Measurements from ENCODE around the gene OR5B12. TPM values are rescaled to one million over a fixed set of nuclear protein-coding genes. Genes with fewer than 3 reads are reported as not detected.
"Not testable (repeated sequence)": the region's sequence is repeated elsewhere in the genome, so short reads cannot be mapped to it uniquely, and the experiment has no call there.

The OR5B12 gene
- polyA plus RNA-seq (2013, experiment 1 of 2; ENCODE audit: insufficient read length), result not detected
- polyA plus RNA-seq (2013, experiment 2 of 2; ENCODE audit: insufficient read length), result not detected

DNA sequence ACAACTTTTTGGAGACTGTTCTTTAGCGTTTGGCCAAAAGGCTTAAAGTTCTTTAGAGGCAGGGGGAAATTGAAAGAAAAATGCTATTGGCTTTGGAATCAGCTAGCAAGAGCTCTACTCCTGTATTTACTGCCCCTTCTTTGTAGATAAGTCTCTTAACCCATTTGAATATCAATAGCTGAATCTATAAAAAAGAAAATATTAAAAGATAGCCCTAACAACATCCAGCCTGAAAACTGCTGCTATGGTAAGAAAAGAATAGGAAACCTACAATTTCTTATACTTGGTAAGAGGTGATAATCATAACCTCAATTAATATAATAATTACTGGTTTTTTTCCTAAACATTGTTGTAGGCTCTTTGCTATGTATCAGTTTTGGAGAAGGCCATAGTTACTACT lies at the start of gene OR5B12:
Gene OR5B12 (minus strand): TSS at position 101 of the 400 bp plus-strand sequence. CDS start 2,085 bp downstream, outside the sequence.
- DNase-seq, result no peak

DNA sequence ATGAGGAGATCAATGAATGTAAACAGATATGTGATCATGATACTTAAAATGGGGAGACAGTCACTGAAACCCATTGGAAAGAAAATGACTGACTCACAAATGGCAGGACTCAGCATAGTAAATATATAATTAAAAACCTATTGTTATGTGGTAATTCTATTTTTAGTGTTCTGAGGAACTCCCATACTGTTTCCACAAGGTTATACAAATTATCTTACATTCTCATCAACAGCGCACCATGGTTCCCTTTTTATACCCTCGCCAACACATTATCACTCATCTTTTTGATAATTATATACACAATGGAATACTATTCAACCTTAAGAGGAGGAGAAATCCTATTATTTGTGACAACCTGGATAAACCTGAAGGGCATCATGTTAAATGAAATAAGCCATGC lies 48.8 kb upstream of the OR5B12 start:
- DNase-seq, result no peak

DNA sequence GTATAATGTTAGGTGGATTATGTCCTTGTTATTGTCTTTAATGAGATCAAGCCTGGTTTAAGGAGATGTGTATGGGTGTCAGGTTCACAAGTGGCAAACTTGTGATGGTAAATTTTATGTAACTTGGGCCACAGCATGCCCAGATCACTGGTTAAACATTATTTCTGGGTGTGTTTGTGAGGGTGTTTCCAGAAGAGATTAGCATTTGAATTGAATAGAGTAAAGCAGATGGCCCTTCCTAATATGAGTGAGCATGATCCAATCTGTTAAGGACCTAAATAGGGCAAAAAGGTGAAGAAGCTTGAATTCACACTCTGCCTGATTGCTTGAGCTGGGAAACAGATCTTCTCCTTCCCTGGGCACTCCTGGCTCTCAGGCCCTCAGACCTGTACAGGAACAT lies 45.1 kb upstream of the OR5B12 start:
- DNase-seq, result no peak

DNA sequence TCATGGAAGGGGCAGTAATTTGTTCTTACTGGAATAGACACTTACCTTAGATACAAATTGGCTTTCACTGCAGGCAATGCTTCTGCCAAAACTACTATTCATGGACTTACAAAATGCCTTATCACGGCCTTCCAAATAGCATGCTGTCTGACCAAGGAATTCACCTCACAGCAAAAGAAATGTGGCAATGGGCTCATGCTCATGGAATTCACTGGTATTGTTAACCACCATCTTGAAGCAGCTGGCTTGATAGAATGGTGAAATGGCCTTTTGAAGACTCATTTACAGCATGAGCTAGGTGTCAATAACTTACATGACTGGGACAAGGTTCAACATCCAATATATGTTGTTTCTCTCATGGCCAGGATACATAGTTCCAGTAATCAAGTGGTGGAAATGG lies 43.9 kb upstream of the OR5B12 start:
- no peak for DNase-seq

GRCh38 chr11:58471892-58472291 lies 29.9 kb upstream of the OR5B12 start:
- no peak for DNase-seq

DNA sequence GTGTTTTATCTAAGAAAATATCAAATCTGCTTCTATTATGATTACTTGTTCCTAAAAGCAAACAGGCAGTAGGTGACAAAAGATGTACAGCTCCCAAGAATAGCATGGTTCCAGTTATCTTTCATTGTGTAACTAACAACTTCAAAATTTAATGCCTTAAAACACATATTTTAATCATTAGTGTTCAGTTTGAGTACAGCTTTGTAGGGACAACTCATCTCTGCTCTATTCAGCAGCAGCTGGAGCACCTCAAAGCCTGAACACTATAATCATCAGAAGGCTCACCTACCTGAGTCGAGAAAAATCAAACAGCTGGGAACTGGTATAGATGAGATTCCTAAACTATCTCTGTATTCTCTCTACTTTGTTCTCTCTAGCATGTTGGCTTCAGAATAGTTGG lies 24.3 kb upstream of the OR5B12 start:
- no peak for DNase-seq

DNA sequence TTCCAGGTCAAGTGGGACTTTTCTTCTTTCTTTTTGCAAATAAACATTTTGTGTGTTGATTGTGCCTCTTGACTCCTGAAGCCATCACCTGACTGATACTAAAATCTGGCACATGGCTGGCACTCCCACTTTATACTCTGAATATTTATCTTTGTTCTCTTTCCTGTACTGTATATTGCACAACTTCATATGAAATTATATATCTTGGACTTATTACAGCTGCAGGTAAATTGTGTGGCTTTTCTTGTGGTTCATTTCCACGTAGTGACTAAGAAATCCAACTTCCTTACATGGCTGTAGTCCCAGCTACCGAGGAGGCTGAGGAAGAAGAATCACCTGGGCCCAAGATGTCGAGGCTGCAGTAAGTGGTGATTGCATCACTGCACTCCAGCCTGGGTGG lies 23.7 kb upstream of the OR5B12 start:
- no peak for DNase-seq

- no peak for DNase-seq
Measured at GRCh38 chr11:58451585-58451984, 9.5 kb upstream of the OR5B12 start.

DNA sequence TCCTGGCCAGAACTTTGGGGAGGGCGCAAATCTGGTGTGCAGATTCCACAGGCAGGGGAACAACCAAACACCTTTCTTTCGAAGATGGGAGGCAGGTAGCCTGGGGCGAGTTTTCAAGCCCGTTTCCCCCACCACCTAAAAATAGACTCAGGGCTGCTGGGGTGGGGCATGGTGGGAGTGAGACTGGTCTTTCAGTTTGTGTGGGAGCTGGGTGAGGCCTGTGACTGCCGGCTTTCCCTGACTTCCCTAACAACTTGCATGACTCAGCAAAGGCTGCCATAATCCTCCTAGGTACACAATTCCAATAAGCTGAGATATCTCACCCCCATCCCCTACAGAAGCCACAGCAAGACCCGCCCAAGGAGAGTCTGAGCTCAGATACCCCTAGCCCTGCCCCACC lies 4.3 kb upstream of the OR5B12 start:
- DNase-seq, result no peak

DNA sequence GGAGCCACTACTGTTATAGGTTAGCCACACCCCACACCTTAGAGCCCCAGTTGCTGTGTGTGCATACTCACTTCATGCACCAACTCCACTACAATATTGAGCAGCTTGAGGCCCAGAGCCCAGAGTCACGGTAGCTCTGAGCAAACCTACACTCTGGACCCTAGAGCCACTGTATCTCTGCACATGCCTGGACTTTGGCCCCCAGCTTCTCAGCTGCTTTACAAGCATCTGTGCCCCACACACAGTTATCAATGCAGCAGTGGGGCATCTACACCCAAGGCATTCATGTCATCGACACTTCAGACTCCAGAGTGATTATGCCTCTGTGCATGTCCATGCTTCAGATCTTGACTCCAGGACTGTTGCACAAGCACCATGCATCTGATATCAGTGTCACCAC lies 2.3 kb upstream of the OR5B12 start:
- DNase-seq, result no peak

- DNase-seq, result no peak
Measured at GRCh38 chr11:58438486-58438885, 3.5 kb downstream of the OR5B12 start.

DNA sequence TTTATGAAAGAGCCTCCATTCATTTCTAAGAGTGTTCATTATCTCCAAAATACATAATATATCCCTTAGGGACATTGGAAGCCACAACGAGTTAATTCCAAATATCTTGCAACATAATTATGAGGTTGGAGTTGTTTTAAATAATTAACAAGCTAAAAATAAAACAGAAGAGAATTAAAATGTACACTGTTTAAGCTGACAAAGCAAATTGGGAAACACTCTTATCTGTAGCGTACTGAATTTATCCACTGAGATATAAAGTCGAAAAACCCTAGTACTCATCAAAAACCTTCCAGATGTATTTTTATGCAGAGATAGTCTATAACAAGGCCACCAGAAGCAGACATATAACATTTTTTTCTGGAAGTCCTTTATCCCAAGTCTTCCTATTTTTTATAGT lies 7.8 kb downstream of the OR5B12 start:
- DNase-seq, result no peak

DNA sequence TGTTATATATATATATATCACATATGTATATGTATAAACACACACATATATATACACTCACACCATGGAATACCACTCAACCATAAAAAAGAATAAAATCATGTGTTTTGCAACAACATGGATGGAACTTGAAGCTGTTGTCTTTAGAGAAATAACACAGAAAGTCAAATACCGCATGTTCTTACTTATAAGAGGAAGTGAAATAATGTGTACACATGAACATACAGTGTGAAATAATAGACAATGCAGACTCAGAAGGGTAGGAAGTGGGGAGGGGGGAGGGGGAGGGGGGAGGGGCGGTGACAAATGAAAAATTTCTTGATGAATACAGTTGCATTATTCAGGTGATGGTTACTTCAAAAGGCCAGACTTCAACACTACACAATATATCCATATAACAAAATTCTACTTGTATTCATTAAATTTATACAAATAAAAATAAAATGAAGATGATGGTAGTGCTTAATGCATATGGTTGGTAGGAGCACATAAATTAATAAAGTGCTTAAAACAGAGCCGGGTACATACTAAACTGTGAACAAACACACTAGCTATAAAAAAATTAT lies 8.3 kb downstream of the OR5B12 start:
- DNase-seq, result no peak

GRCh38 chr11:58429273-58429672 lies 12.8 kb downstream of the OR5B12 start:
- no peak for DNase-seq

DNA sequence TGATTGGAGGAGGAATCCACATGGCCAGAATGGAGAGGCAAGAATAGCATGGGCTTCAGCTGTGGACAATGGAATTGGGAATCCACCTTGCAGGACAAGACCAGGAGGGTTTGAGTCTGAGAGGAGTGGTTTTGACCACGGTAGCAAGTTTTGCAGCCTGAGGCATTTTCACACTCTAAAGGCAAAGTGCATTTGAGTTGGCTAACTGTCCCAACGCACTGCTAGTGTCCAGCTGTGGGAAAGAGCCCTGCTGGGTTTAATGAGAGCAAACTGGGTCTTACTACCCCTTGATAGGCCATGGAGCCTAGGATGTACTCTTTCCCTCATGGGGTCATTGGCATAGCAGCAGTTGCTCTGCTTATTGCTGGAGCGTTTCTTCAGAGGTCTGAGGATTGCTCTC lies 14.0 kb downstream of the OR5B12 start, which contains the start of gene OR5B2:
Gene OR5B2 (minus strand): TSS at position 101 of the 400 bp plus-strand sequence. CDS start 4,860 bp downstream, outside the sequence.
- DNase-seq, result no peak

- DNase-seq, result no peak
Measured at GRCh38 chr11:58406774-58407173, 35.3 kb downstream of the OR5B12 start, which contains the start of gene OR5B3. OR5B3 (minus strand) TSS chr11:58406874; CDS start chr11:58403409, 3,465 bp downstream.

DNA sequence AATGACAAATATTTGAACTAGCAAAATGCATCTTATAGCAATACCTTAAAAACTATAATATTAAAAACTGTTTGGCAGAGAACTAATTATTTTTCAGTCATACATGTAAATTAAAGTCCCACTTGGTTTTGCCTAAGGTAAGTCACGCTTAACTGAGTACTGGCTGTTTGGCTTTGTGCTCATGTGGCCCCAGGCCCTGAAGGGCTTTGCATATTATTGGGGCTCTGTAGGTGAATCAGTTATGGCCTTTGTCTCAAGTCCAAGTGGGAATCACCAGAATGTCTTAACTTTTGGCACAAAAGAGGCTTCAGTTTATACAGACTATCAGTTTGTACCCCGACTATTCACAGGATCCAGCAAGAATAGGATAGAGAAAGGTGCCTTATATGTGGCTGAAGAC lies 42.4 kb downstream of the OR5B12 start:
- DNase-seq, result not testable (repeated sequence)

GRCh38 chr11:58395581-58395980 lies 46.5 kb downstream of the OR5B12 start:
- peak; percentile 55 for DNase-seq

DNA sequence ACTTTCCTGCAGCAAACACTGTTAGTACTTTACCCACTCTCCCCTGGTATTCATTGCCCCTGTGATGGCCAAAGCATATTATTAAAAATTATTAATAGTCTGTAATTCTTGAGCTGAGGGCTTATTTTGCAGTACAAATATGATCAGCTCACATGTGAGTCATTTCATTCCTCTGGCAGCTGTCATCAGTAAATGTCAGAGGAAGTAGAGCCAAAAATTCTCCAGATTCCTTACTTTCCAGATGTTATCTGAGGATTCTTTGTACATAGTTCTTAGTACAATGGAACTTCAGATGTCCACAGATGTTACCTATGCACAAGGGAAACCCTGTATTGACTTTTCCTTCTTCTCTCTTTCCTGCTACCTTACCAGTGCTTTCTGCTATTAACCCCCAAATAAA lies 47.8 kb downstream of the OR5B12 start:
- DNase-seq, result peak; percentile 77

GRCh38 chr11:58392746-58393145 lies 49.3 kb downstream of the OR5B12 start:
- no peak for DNase-seq

- DNase-seq, result peak; percentile 2
Measured at GRCh38 chr11:58391879-58392278, 50.2 kb downstream of the OR5B12 start.

DNA sequence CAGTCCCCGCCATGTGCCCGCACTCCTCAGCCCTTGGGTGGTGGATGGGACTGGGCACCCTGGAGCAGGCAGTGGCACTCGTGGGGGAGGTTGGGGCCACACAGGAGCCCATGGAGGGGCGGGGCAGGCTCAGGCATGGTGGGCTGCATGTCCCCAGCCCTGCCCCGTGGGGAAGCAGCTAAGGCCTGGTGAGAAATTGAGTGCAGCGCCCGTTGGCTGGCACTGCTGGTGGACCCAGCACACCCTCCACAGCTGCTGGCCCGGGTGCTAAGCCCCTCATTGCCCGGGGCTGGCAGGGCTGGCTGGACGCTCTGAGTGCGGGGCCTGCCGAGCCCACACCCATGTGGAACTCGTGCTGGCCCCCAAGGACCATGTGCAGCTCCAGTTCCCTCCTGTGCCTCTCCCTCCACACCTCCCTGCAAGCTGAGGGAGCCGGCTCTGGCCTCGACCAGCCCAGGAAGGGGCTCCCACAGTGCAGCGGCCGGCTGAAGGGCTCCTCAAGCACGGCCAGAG lies 51.4 kb downstream of the OR5B12 start:
- DNase-seq, result no peak
